Tongue (tissue), 2 donors: ENCODE measurements around the gene SLIT3. TPM values are rescaled to one million over a fixed set of nuclear protein-coding genes. Genes with fewer than 3 reads are reported as not detected.

Source experiments
- DNase-seq: peaks from one replicate; pipeline ENCODE4 v3.0.0-alpha.2; 2015
- total RNA-seq: library from RNA; depleted of rRNA; stranded (reverse); fragments of >200 nt; gene quantifications from one replicate; pipeline ENCODE4 v1.2.3, GENCODE V29; 2014

The SLIT3 gene
- total RNA-seq, 1 donor from 2014 or later: 21.4 TPM

- no peak for DNase-seq
Measured at GRCh38 chr5:168883991-168884390, 416.9 kb downstream of the SLIT3 start.

- DNase-seq: no peak
Measured at GRCh38 chr5:168883281-168883741, 417.6 kb downstream of the SLIT3 start.

- no peak for DNase-seq
Measured at GRCh38 chr5:168882283-168882682, 418.7 kb downstream of the SLIT3 start.

GRCh38 chr5:168881427-168882149 is 419.4 kb downstream of the SLIT3 start:
- peak; percentile 21 for DNase-seq

GRCh38 chr5:168879929-168880328 is 421.0 kb downstream of the SLIT3 start:
- DNase-seq: no peak

GRCh38 chr5:168879331-168879730 is 421.6 kb downstream of the SLIT3 start:
- DNase-seq: no peak

- no peak for DNase-seq
Measured at GRCh38 chr5:168878135-168878745, 422.7 kb downstream of the SLIT3 start.

- DNase-seq: peak; percentile 22
Measured at GRCh38 chr5:168877132-168877892, 423.6 kb downstream of the SLIT3 start.

GRCh38 chr5:168876419-168876818 is 424.5 kb downstream of the SLIT3 start:
- no peak for DNase-seq

GRCh38 chr5:168875832-168876231 is 425.1 kb downstream of the SLIT3 start:
- no peak for DNase-seq

- DNase-seq: no peak
Measured at GRCh38 chr5:168874713-168875380, 426.1 kb downstream of the SLIT3 start.

- no peak for DNase-seq
Measured at GRCh38 chr5:168872246-168872645, 428.7 kb downstream of the SLIT3 start.

GRCh38 chr5:168870910-168871309 is 430.0 kb downstream of the SLIT3 start:
- DNase-seq: no peak

GRCh38 chr5:168869615-168870227 is 431.2 kb downstream of the SLIT3 start:
- no peak for DNase-seq

- DNase-seq: no peak
Measured at GRCh38 chr5:168867241-168867640, 433.7 kb downstream of the SLIT3 start.

GRCh38 chr5:168865968-168866367 is 435.0 kb downstream of the SLIT3 start:
- peak; percentile 75 for DNase-seq

GRCh38 chr5:168863021-168863420 is 437.9 kb downstream of the SLIT3 start:
- no peak for DNase-seq

- DNase-seq: no peak
Measured at GRCh38 chr5:168860503-168860902, 440.4 kb downstream of the SLIT3 start.

GRCh38 chr5:168860081-168860480 is 440.9 kb downstream of the SLIT3 start:
- DNase-seq: no peak

GRCh38 chr5:168859471-168859870 is 441.5 kb downstream of the SLIT3 start:
- no peak for DNase-seq

- DNase-seq: no peak
Measured at GRCh38 chr5:168858994-168859393, 441.9 kb downstream of the SLIT3 start.

- DNase-seq: no peak
Measured at GRCh38 chr5:168858371-168858770, 442.6 kb downstream of the SLIT3 start.
